ENCODE measurements around the gene FGF19.

Gene FGF19

DNA sequence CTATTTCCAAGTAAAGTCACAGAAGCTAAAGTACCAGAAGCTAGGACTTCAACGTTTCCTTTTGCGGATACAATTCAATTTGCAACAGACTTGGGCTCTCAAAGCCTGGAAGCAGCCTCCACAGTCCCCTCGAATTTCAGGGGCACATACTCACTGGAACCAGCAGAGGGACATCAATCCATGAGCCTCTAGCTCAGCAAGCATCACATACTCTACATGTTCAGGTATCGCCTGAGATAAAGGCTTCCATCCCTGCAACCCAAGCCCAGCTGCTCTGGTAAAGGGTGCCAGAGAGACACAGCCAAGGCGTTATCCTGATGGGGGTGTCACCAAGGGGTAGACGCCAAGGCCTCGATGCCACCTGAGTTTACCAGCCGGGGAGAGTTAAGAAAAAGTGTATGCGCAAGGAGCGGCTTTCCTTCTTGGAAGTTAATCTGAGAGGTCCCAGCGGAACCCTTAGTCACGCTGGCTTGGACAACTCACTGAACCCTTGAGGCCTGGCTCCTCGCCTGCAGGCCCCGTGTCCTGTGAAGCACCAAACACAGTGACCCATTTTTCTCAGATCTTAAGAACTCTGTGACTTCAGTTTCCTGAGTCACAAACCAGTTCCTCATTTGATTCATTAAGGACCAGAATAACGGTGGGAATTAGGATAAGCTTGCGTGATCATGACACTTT is 41.7 kb downstream of the FGF19 start:
- no peak overlapping the region for H3K4me3 Mint-ChIP-seq
- peaks cover 16% of the 10 kb centered on the region for H3K36me3 Mint-ChIP-seq (ENCODE audit: low read depth)
- H3K9me3 Mint-ChIP-seq = no peaks in the 10 kb centered on the region
- no peaks in the 10 kb centered on the region for H3K27me3 Mint-ChIP-seq
- H3K4me1 Mint-ChIP-seq (ENCODE audit: low read depth) = no peaks in the 10 kb centered on the region
- H3K27ac Mint-ChIP-seq = no peak overlapping the region

DNA sequence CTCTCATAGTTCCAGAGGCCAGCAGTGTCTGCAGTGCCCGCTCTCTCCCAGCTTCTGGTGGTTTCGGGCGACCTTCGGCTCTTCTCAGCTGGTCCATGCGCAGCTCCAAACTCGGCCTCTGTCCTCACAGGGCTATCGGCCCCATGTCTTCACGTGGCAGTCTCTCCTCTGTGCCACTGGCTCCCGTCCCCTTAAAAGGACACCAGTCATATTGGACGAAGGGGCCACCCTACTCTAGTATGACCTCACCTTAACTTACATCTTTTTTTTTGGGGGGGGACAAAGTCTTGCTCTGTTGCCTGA is 42.5 kb downstream of the FGF19 start:
- Mint-ChIP-seq H3K4me3 (no peak overlapping the region), H3K4me1 (ENCODE audit: low read depth) (no peaks in the 10 kb centered on the region), H3K9me3 (no peaks in the 10 kb centered on the region), H3K36me3 (ENCODE audit: low read depth) (peaks cover 16% of the 10 kb centered on the region), H3K27ac (no peak overlapping the region), H3K27me3 (no peaks in the 10 kb centered on the region)

DNA sequence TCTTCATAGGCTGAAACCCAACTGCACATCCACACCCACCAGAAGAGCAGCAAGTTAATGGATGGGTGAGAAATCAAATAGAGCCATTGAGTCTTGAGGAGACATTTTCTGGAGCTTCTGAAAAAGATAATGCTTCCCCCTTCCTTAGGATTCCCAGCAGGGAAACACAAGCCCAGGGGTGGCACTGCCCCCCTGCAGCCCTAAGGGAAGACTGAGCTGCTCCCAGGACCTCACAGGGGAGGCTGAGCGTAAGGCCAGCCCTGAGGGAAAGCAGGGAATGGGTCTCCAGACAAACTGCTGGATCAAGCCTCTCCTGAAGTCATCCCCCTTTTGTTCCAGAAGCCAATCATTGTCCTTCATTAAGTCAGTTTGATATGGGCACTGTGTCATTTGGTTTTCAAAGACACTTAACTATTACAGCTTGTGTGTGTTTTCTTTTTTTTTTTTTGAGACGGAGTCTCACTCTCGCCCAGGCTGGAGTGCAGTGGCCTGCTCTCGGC is 43.8 kb downstream of the FGF19 start:
- no peak overlapping the region for H3K4me3 Mint-ChIP-seq
- H3K9me3 Mint-ChIP-seq = no peaks in the 10 kb centered on the region
- no peak overlapping the region for H3K27ac Mint-ChIP-seq

DNA sequence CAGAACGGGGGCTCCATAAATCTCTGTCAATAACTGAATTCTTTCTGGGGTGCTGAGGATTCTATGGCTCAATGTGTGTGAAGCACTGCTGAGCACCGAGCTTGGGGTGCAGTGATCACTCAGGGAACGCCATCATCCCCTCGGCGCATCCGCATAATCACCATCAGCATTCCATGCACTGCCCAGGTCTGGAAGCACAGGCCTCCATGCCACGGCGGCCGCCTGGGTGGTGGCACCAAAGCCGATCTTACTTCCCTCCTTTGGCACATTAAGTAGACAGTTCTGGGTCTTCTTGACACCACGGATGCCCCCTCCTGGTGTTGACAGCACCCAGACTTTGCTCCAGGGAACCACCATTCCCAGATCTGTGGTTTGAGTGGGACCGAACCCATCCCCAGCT is 44.2 kb downstream of the FGF19 start:
- Mint-ChIP-seq H3K4me1 (ENCODE audit: low read depth) (no peaks in the 10 kb centered on the region), H3K36me3 (ENCODE audit: low read depth) (peaks cover 16% of the 10 kb centered on the region), H3K27me3 (no peaks in the 10 kb centered on the region), H3K4me3 (no peak overlapping the region), H3K27ac (no peak overlapping the region), H3K9me3 (no peaks in the 10 kb centered on the region)

More for the DNA sequence above, 43.8 kb downstream of the FGF19 start:
- Mint-ChIP-seq H3K27me3 (no peaks in the 10 kb centered on the region), H3K4me1 (ENCODE audit: low read depth) (no peaks in the 10 kb centered on the region), H3K36me3 (ENCODE audit: low read depth) (peaks cover 16% of the 10 kb centered on the region)

- H3K9me3 Mint-ChIP-seq = no peaks in the 10 kb centered on the region
- no peak overlapping the region for H3K27ac Mint-ChIP-seq
- H3K36me3 Mint-ChIP-seq (ENCODE audit: low read depth) = peaks cover 12% of the 10 kb centered on the region
- no peaks in the 10 kb centered on the region for H3K4me1 Mint-ChIP-seq (ENCODE audit: low read depth)
- no peak overlapping the region for H3K4me3 Mint-ChIP-seq
- no peaks in the 10 kb centered on the region for H3K27me3 Mint-ChIP-seq
Measured at GRCh38 chr11:69658626-69659450, 45.0 kb downstream of the FGF19 start.

DNA sequence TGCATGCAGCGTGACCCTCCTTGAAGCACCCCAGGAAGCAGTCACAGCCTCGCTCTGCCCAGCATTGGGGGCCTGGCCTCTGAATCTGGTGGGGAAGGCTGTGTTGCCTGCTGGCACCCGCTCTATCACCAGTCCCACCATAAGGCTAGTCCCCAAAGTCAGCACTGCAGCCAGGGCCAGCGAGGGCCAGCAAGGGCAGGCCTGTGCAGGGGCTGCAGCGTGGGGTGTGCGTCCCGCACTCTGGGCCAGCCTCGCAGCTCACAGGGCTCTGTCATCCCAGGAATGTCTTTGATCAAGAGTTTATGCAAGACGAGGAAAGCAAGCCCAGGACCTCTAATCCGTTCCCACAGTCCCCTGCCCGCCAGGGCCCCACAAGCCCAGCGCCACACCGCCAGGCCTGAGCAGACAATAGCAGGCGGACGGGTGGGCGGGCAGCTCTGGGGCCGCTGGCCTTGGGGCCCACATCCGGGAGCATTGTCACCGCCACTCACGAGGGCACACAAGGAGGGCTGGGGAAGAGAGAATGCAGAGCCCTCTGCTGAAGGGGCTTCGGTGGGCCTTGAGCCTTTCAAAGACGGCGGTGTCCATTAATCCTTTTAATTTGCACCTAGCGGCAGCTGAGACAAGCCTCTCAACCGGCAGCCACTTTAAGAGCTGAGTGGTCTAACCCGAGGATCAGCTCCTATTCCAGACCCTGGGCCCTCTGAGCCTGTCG is 45.8 kb downstream of the FGF19 start:
- H3K27me3 Mint-ChIP-seq = no peaks in the 10 kb centered on the region
- H3K4me3 Mint-ChIP-seq = no peak overlapping the region
- H3K9me3 Mint-ChIP-seq = no peaks in the 10 kb centered on the region
- no peaks in the 10 kb centered on the region for H3K4me1 Mint-ChIP-seq (ENCODE audit: low read depth)
- peaks cover 4% of the 10 kb centered on the region for H3K36me3 Mint-ChIP-seq (ENCODE audit: low read depth)
- no peak overlapping the region for H3K27ac Mint-ChIP-seq

GRCh38 chr11:69657456-69657910 is 46.3 kb downstream of the FGF19 start:
- Mint-ChIP-seq H3K27ac (no peak overlapping the region), H3K4me1 (ENCODE audit: low read depth) (no peaks in the 10 kb centered on the region), H3K9me3 (no peaks in the 10 kb centered on the region), H3K27me3 (no peaks in the 10 kb centered on the region), H3K36me3 (ENCODE audit: low read depth) (no peaks in the 10 kb centered on the region), H3K4me3 (no peak overlapping the region)

DNA sequence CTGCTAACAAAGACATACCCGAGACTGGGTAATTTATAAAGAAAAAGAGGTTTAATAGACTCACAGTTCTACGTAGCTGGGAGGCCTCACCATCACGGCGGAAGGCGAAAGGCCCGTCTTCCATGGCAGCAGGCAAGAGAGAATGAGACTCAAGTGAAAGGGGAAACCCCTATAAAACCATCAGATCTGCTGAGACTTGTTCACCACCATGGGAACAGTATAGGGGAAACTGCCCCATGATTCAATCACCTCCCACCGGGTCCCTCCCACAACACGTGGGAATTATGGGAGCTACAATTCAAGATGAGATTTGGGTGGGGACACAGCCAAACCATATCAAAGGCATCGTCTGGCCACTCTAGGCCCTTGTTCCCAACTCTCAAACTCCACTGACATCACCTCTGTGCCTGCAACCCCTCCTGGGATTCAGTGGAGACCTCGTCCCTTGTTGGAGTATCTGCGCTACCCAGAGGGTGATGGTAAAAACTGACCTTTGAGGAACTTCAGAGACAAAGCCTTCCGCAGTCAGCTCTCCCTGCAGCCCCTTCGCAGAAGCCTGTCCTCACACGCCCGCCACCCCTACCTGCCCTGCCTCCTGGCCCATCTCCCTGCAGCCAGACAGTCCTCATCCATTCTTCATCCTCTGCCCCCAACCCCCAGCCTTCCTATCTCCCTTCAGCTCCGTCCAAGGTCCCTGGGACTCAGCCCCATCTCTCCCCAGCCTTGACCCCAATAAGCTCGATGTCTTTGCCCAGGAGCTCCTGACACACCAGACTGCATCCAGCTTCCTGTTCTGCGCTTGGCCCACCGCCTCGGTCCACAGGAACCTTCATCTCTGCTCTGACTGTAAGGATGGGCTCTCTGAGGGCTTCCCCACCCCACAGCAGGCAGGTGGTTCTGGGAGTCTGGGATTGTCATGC is 47.0 kb downstream of the FGF19 start:
- H3K27ac Mint-ChIP-seq = no peak overlapping the region

DNA sequence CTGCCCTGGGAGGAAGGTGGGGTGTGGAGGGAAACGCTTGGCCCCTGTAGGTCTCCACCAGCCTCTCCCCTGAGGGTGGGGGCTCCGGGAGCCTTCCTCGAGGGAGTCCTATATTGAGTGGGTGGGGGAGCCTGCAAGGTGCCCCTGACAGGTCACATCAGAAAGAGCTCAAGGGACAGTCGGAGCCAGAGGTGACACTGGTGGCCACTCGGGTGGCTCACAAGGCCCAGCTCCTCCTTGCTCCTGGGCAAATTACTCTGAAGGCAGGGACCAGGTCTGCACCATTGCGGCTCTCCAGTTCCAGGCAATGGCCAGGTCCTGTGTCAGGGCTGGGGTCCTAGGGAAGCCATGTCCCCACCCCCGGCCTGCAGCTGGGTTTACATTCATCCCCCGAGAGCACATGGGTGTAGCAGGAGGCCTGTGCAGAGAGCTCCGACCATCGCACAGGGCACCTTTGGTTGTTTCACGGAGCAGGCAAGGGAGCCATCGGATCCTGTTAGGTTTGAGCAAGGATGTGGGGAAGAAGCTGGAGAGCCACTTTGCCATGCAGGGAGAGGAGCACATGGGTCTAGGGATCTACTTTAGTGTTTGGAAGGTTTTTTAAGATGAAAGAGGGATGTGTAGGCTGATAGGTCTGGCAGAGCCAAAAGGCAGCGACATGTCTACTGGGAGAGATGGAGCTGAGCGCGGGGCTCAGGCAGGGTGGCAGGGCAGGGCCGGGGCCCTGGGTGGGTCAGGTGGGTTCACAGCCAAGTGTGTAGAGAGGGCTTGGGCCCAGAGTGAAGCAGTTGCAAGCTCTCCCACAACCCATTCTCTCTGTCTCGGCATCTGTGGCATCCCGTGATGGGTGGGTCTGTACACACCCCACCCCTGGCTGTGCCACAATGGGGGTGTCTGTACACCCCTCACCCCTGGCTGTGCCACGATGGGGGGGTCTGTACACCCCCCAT is 48.1 kb downstream of the FGF19 start:
- Mint-ChIP-seq H3K27me3 (no peaks in the 10 kb centered on the region), H3K27ac (no peak overlapping the region), H3K36me3 (ENCODE audit: low read depth) (peaks cover 4% of the 10 kb centered on the region), H3K4me3 (no peak overlapping the region), H3K4me1 (ENCODE audit: low read depth) (no peaks in the 10 kb centered on the region), H3K9me3 (no peaks in the 10 kb centered on the region)

More for the DNA sequence above, 47.0 kb downstream of the FGF19 start:
- peaks cover 4% of the 10 kb centered on the region for H3K36me3 Mint-ChIP-seq (ENCODE audit: low read depth)
- H3K4me3 Mint-ChIP-seq = no peak overlapping the region
- no peaks in the 10 kb centered on the region for H3K4me1 Mint-ChIP-seq (ENCODE audit: low read depth)
- no peaks in the 10 kb centered on the region for H3K27me3 Mint-ChIP-seq
- no peaks in the 10 kb centered on the region for H3K9me3 Mint-ChIP-seq

DNA sequence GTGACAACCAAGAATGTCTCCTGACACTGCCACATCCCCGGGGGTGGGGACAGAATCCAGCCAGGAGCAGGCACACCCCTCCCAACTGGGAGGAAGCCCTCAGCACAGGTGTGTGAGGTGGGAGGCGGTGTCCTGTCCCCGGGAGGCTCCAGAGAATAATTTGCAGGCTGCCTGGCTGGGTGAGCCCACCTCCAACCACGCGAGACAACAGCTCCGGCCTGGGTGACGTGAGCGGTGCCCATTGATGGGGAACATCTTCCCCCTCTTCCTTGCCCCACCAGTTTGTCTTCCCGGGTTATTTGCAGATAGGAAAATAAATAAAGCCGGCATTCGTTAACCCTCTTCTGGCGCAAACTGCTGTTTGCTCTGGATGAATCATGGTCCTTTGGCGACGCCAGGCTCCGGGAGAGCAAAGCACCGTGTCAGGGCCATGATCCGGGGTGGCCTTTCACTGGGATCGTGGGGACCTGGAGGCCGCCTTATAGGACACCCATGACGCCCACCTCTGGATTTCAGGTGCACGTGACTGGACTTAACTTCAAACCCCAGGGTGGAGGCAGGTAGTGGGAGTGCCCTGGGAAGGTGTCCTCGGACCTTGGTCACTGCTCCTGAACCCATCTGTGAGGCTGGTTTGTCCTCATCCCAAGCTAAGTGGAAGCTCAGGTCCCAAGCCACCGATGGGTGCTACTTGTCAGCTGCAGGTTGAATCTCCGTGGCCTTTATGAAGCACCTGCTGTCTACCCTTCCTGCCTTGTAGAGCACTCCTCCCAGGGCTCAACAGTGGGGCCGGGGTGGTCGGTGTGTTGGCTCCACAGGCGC is 49.0 kb downstream of the FGF19 start:
- H3K36me3 Mint-ChIP-seq (ENCODE audit: low read depth) = peaks cover 4% of the 10 kb centered on the region
- H3K4me3 Mint-ChIP-seq = no peak overlapping the region
- no peaks in the 10 kb centered on the region for H3K9me3 Mint-ChIP-seq
- no peaks in the 10 kb centered on the region for H3K4me1 Mint-ChIP-seq (ENCODE audit: low read depth)
- H3K27ac Mint-ChIP-seq = no peak overlapping the region
- no peaks in the 10 kb centered on the region for H3K27me3 Mint-ChIP-seq

DNA sequence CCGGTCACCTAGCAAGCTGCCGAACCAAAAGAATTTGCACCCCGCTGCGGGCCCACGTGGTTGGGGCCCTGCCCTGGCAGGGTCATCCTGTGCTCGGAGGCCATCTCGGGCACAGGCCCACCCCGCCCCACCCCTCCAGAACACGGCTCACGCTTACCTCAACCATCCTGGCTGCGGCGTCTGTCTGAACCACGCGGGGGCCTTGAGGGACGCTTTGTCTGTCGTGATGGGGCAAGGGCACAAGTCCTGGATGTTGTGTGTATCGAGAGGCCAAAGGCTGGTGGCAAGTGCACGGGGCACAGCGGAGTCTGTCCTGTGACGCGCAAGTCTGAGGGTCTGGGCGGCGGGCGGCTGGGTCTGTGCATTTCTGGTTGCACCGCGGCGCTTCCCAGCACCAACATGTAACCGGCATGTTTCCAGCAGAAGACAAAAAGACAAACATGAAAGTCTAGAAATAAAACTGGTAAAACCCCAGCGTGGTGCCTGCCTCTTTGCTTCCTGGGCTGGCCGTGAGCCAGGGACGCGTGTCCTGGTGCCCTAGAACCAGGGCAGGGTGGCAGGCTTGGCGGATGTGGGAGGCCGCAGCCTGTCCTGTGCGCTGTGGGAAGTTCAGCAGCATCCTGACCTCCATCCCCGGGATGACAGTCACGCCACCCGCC is 49.7 kb downstream of the FGF19 start:
- Mint-ChIP-seq H3K27ac (no peak overlapping the region), H3K36me3 (ENCODE audit: low read depth) (peaks cover 4% of the 10 kb centered on the region), H3K4me3 (no peak overlapping the region), H3K4me1 (ENCODE audit: low read depth) (no peaks in the 10 kb centered on the region), H3K9me3 (no peaks in the 10 kb centered on the region), H3K27me3 (no peaks in the 10 kb centered on the region)

DNA sequence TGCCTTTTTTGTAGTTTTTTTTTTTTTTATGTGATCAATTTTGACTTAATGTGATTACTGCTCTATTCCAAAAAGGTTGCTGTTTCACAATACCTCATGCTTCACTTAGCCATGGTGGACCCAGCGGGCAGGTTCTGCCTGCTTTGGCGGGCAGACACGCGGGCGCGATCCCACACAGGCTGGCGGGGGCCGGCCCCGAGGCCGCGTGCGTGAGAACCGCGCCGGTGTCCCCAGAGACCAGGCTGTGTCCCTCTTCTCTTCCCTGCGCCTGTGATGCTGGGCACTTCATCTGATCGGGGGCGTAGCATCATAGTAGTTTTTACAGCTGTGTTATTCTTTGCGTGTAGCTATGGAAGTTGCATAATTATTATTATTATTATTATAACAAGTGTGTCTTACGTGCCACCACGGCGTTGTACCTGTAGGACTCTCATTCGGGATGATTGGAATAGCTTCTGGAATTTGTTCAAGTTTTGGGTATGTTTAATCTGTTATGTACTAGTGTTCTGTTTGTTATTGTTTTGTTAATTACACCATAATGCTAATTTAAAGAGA is 50.3 kb downstream of the FGF19 start:
- no peaks in the 10 kb centered on the region for H3K4me1 Mint-ChIP-seq (ENCODE audit: low read depth)
- H3K27me3 Mint-ChIP-seq = no peaks in the 10 kb centered on the region
- H3K36me3 Mint-ChIP-seq (ENCODE audit: low read depth) = peaks cover 4% of the 10 kb centered on the region
- no peaks in the 10 kb centered on the region for H3K9me3 Mint-ChIP-seq
- no peak overlapping the region for H3K27ac Mint-ChIP-seq
- no peak overlapping the region for H3K4me3 Mint-ChIP-seq

All from stimulated activated naive CD8-positive, alpha-beta T cell treated with anti-CD3 and anti-CD28 coated beads, Interleukin-15, Interleukin-2, amounts not matched to agents 100 ng/mL and 50 ng/mL, for 24 hours (primary cell).